ENCODE results near the gene SEC24C.
"Not testable (repeated sequence)": the region's sequence is repeated elsewhere in the genome, so short reads cannot be mapped to it uniquely, and the experiment has no call there.

Gene SEC24C

GRCh38 chr10:73788864-73789658, 44.9 kb downstream of the SEC24C start:
- no peak for DNase-seq (ENCODE audit: insufficient read length, low spot score)
- no peak for FAIRE-seq

GRCh38 chr10:73789659-73790055, 45.5 kb downstream of the SEC24C start:
- no peak for TF ChIP-seq CTCF (IDR thresholded peaks at IDR 0.05; ENCODE audit: insufficient read depth, missing control alignments)
- DNase-seq (ENCODE audit: insufficient read length, low spot score): no peak
- FAIRE-seq: no peak

More at GRCh38 chr10:73788864-73789658, 44.9 kb downstream of the SEC24C start:
- TF ChIP-seq CTCF (IDR thresholded peaks at IDR 0.05; ENCODE audit: insufficient read depth, missing control alignments): no peak

GRCh38 chr10:73790886-73791625, 46.9 kb downstream of the SEC24C start:
- FAIRE-seq (no peak), DNase-seq (ENCODE audit: insufficient read length, low spot score) (no peak)
- TF ChIP-seq CTCF (IDR thresholded peaks at IDR 0.05; ENCODE audit: insufficient read depth, missing control alignments): no peak

- no peak for DNase-seq (ENCODE audit: insufficient read length, low spot score)
- FAIRE-seq: no peak
- TF ChIP-seq CTCF (IDR thresholded peaks at IDR 0.05; ENCODE audit: insufficient read depth, missing control alignments): no peak
Measured at GRCh38 chr10:73791871-73792400, 47.8 kb downstream of the SEC24C start.

GRCh38 chr10:73793456-73793855, 49.3 kb downstream of the SEC24C start:
- no peak for FAIRE-seq
- TF ChIP-seq CTCF (IDR thresholded peaks at IDR 0.05; ENCODE audit: insufficient read depth, missing control alignments): no peak
- no peak for DNase-seq (ENCODE audit: insufficient read length, low spot score)

- not testable (repeated sequence) for FAIRE-seq; DNase-seq (ENCODE audit: insufficient read length, low spot score)
Measured at GRCh38 chr10:73795491-73795890, 51.3 kb downstream of the SEC24C start.

- FAIRE-seq: not testable (repeated sequence)
Measured at GRCh38 chr10:73796035-73796434, 51.9 kb downstream of the SEC24C start.

GRCh38 chr10:73796766-73797165, 52.6 kb downstream of the SEC24C start:
- FAIRE-seq: no peak
- DNase-seq (ENCODE audit: insufficient read length, low spot score): no peak
- no peak for TF ChIP-seq CTCF (IDR thresholded peaks at IDR 0.05; ENCODE audit: insufficient read depth, missing control alignments)

More at GRCh38 chr10:73796035-73796434, 51.9 kb downstream of the SEC24C start:
- DNase-seq (ENCODE audit: insufficient read length, low spot score): not testable (repeated sequence)
